Activated B cell treated with CpG ODN at 0.5 μM for 24 hours (primary cell): ENCODE data around the gene IGFBP6. TPM values are rescaled to one million over a fixed set of nuclear protein-coding genes. Genes with fewer than 3 reads are reported as not detected.
A peak's percentile ranks its signal among the peaks of the same experiment; 100 is the strongest.

Source experiments
- ATAC-seq: fragments of 200-7000 bp; cut with Tn5 transposase; one replicate; pipeline ENCODE4 v1.10.0; 2021; ENCODE audit warnings: low read depth, mild to moderate bottlenecking, moderate library complexity
- CTCF ChIA-PET: fragments of 350-600 bp; sonication (Branson Sonifier 250); formaldehyde crosslinking; loops from one replicate; lab custom pipeline; 2021; ENCODE audit warnings: antibody characterized with exemption; lab: Charles Lee
- POLR2A ChIA-PET: fragments of 350-600 bp; sonication (Branson Sonifier 250); formaldehyde crosslinking; loops from one replicate; lab custom pipeline; 2021; ENCODE audit warnings: antibody characterized with exemption; lab: Charles Lee
- DNase-seq: peaks from one replicate; pipeline ENCODE4 v3.0.0; 2022
- H3K27ac Mint-ChIP-seq: one replicate; pipeline ENCODE4 v1.8.0; 2020; ENCODE audit warnings: mixed read lengths
- H3K27me3 Mint-ChIP-seq: one replicate; pipeline ENCODE4 v1.8.0; 2021; ENCODE audit warnings: mixed read lengths
- H3K36me3 Mint-ChIP-seq: one replicate; pipeline ENCODE4 v1.8.0; 2021; ENCODE audit warnings: low read depth, mixed read lengths
- H3K4me1 Mint-ChIP-seq: one replicate; pipeline ENCODE4 v1.8.0; 2021; ENCODE audit warnings: mixed read lengths
- H3K4me3 Mint-ChIP-seq: one replicate; pipeline ENCODE4 v1.8.0; 2020; ENCODE audit warnings: mild to moderate bottlenecking, mixed read lengths
- H3K9me3 Mint-ChIP-seq: one replicate; pipeline ENCODE4 v1.8.0; 2020; ENCODE audit warnings: mixed read lengths
- CTCF ChIP-seq: fragments of 200-600 bp; IDR thresholded peaks from one replicate; pipeline ENCODE4 v1.8.0; 2022; ENCODE audit warnings: antibody characterized with exemption, mild to moderate bottlenecking
- intact Hi-C: fragments of 100-400 bp; cut with micrococcal nuclease; formaldehyde crosslinking; loops from one replicate; pipeline ENCODE4 v1.15.1; 2024
- total RNA-seq: library from RNA; stranded (reverse); gene quantifications from 2 replicates; pipeline ENCODE4 v1.2.3, GENCODE V29; 2022

The IGFBP6 gene
- not detected in 2 replicates for total RNA-seq

GRCh38 chr12:53097564-53098353, at the start of gene IGFBP6:
Gene IGFBP6 (plus strand): TSS chr12:53097667. CDS start chr12:53097718, 51 bp downstream.
- ATAC-seq (peak; percentile 85), DNase-seq (peak; percentile 59)
- no peak for TF ChIP-seq CTCF
- no peaks in the 10 kb centered on the region for H3K9me3 Mint-ChIP-seq
- POLR2A ChIA-PET: interaction anchor here (1.1 to 1.6 kb wide), 2 partner anchors 19 to 32 kb away, joined by 3 to 12 read pairs; partner anchors contain the start of gene SPRYD3
- peak within 1 kb of the TSS; percentile 80 for H3K4me3 Mint-ChIP-seq
- intact Hi-C loops: loop anchor here (2.0 to 5.0 kb wide), 3 partner anchors 45 to 213 kb away; partner anchors contain the start of gene TNS2
- H3K27ac Mint-ChIP-seq: no peak within 1 kb of the TSS
- no peaks in the 10 kb centered on the region for H3K36me3 Mint-ChIP-seq
- H3K4me1 Mint-ChIP-seq: peaks cover 22% of the 10 kb centered on the region
- CTCF ChIA-PET: interaction anchor here (0.7 to 5.3 kb wide), 9 partner anchors 8 to 100 kb away, joined by 3 to 133 read pairs (median 4); partner anchors contain the start of gene SPRYD3
- peaks cover 15% of the 10 kb centered on the region for H3K27me3 Mint-ChIP-seq

GRCh38 chr12:53048033-53048779, 49.3 kb upstream of the IGFBP6 start:
- Mint-ChIP-seq H3K27ac (peak overlapping the region; percentile 24), H3K4me1 (peaks cover 10% of the 10 kb centered on the region), H3K9me3 (no peaks in the 10 kb centered on the region), H3K27me3 (no peaks in the 10 kb centered on the region), H3K4me3 (peak overlapping the region; percentile 64), H3K36me3 (peaks cover 3% of the 10 kb centered on the region)
- ATAC-seq (no peak), DNase-seq (no peak)
- ChIA-PET POLR2A (interaction anchor here (1.2 to 2.1 kb wide), 3 partner anchors 9 to 42 kb away, joined by 4 to 19 read pairs (median 11); partner anchors contain the start of genes EIF4B and SPRYD3), CTCF (interaction anchor here (1.1 to 1.4 kb wide), 4 partner anchors 13 to 297 kb away, joined by 3 to 5 read pairs (median 4); partner anchors contain the start of gene SPRYD3)
- no peak for TF ChIP-seq CTCF
- intact Hi-C loops: loop anchor here (10.0 kb wide), 1 partner anchor 457 kb away; the partner anchor contains the start of genes NPFF and TARBP2

- Mint-ChIP-seq H3K27ac (no peak overlapping the region), H3K4me3 (no peak overlapping the region), H3K4me1 (peaks cover 15% of the 10 kb centered on the region), H3K27me3 (no peaks in the 10 kb centered on the region), H3K9me3 (no peaks in the 10 kb centered on the region), H3K36me3 (peaks cover 3% of the 10 kb centered on the region)
- ChIA-PET CTCF (interaction anchor here (1.1 kb wide), 1 partner anchor 296 kb away, joined by 3 read pairs; no protein-coding TSS in a partner anchor), POLR2A (interaction anchor here (2.1 kb wide), 1 partner anchor 42 kb away, joined by 19 read pairs; the partner anchor contains the start of gene EIF4B)
- no peak for ATAC-seq
- no peak for DNase-seq
- intact Hi-C loops: loop anchor here (10.0 kb wide), 1 partner anchor 456 kb away; the partner anchor contains the start of genes NPFF and TARBP2
- TF ChIP-seq CTCF: no peak
Observed at GRCh38 chr12:53048780-53049401, 48.6 kb upstream of the IGFBP6 start.

GRCh38 chr12:53049571-53050318, 47.7 kb upstream of the IGFBP6 start, which contains the start of gene TNS2:
Gene TNS2 (plus strand): TSS chr12:53050065. CDS start chr12:53050186, 121 bp downstream.
- intact Hi-C loops: loop anchor here (5.0 to 10.0 kb wide), 3 partner anchors 48 to 455 kb away; partner anchors contain the start of genes CSAD, IGFBP6, NPFF and TARBP2
- ChIA-PET POLR2A (no interaction called here), CTCF (no interaction called here)
- no peak for DNase-seq
- ATAC-seq: no peak
- H3K36me3 Mint-ChIP-seq: peaks cover 5% of the 10 kb centered on the region
- H3K9me3 Mint-ChIP-seq: no peaks in the 10 kb centered on the region
- TF ChIP-seq CTCF: no peak
- no peaks in the 10 kb centered on the region for H3K27me3 Mint-ChIP-seq
- H3K4me3 Mint-ChIP-seq: no peak within 1 kb of the TSS
- peaks cover 19% of the 10 kb centered on the region for H3K4me1 Mint-ChIP-seq
- no peak within 1 kb of the TSS for H3K27ac Mint-ChIP-seq
